Osteoblast (primary cell): ENCODE data around the gene NUP205. TPM values are rescaled to one million over a fixed set of nuclear protein-coding genes. Genes with fewer than 3 reads are reported as not detected.

Experiments used
- DNase-seq: peaks from one replicate; pipeline ENCODE4 v3.0.0; 2011; ENCODE audit warnings: low spot score, mixed read lengths; ENCODE audit not compliant: insufficient read length; ENCODE audit errors: missing footprints
- H2AFZ ChIP-seq: 2 replicates; pipeline ENCODE4 v1.6.0; 2011; ENCODE audit warnings: mild to moderate bottlenecking, low read length
- H3K27ac ChIP-seq: 2 replicates; pipeline ENCODE4 v1.5.1; 2011; ENCODE audit warnings: mild to moderate bottlenecking, low read depth, low read length, moderate library complexity
- H3K27me3 ChIP-seq: 2 replicates; pipeline ENCODE4 v1.6.0; 2012; ENCODE audit warnings: mild to moderate bottlenecking, control low read depth, inconsistent platforms, low read length, moderate library complexity; ENCODE audit not compliant: insufficient read depth
- H3K36me3 ChIP-seq: 2 replicates; pipeline ENCODE4 v1.5.1; 2011; ENCODE audit warnings: mild to moderate bottlenecking, low read length, control low read depth, moderate library complexity; ENCODE audit not compliant: insufficient read depth
- H3K4me1 ChIP-seq: 2 replicates; pipeline ENCODE4 v1.5.1; 2011; ENCODE audit warnings: mild to moderate bottlenecking, low read length, control low read depth, moderate library complexity; ENCODE audit not compliant: insufficient read depth
- H3K4me2 ChIP-seq: 2 replicates; pipeline ENCODE4 v1.6.0; 2011; ENCODE audit warnings: mild to moderate bottlenecking, low read length; ENCODE audit not compliant: insufficient read depth
- H3K4me3 ChIP-seq: fragments of 200-600 bp; sonication (generic); 3 replicates; pipeline ENCODE4 v1.5.1; 2012; ENCODE audit warnings: mild to moderate bottlenecking, low read length, inconsistent platforms; ENCODE audit not compliant: insufficient read depth
- H3K79me2 ChIP-seq: 2 replicates; pipeline ENCODE4 v1.6.0; 2012; ENCODE audit warnings: mild to moderate bottlenecking, low read length, control low read depth, inconsistent platforms; ENCODE audit not compliant: insufficient read depth
- H3K9me3 ChIP-seq: 2 replicates; pipeline ENCODE4 v1.5.1; 2011; ENCODE audit warnings: low read depth, low read length, control low read depth
- H4K20me1 ChIP-seq: 2 replicates; pipeline ENCODE4 v1.6.0; 2012; ENCODE audit warnings: mild to moderate bottlenecking, low read length, control low read depth; ENCODE audit not compliant: insufficient read depth
- CTCF ChIP-seq: IDR thresholded peaks from 2 replicates; pipeline ENCODE4 v1.5.1; 2011; ENCODE audit warnings: mild to moderate bottlenecking, low read depth, low read length, moderate library complexity; ENCODE audit errors: extremely low read depth
- total RNA-seq: library from RNA; depleted of rRNA; stranded (reverse); fragments of >200 nt; gene quantifications from 2 replicates; pipeline ENCODE4 v1.2.3, GENCODE V29; 2012

NUP205 gene
- total RNA-seq, 1 donor, result 33.7 TPM

- Histone ChIP-seq H3K27me3 (no peaks in the 10 kb centered on the region), H3K4me3 (no peak overlapping the region), H4K20me1 (no peaks in the 10 kb centered on the region), H2AFZ (no peak overlapping the region), H3K4me1 (no peaks in the 10 kb centered on the region), H3K27ac (no peak overlapping the region), H3K36me3 (peaks cover 44% of the 10 kb centered on the region), H3K79me2 (no peaks in the 10 kb centered on the region), H3K9me3 (no peaks in the 10 kb centered on the region), H3K4me2 (no peak overlapping the region)
- no peak for DNase-seq
- no peak for TF ChIP-seq CTCF
These were observed 86.4 kb downstream of the NUP205 start for GRCh38 chr7:135644154-135644553.

- Histone ChIP-seq H3K9me3 (no peaks in the 10 kb centered on the region), H3K4me3 (no peak overlapping the region), H2AFZ (no peak overlapping the region), H3K36me3 (peaks cover 38% of the 10 kb centered on the region), H3K27me3 (no peaks in the 10 kb centered on the region), H3K27ac (no peak overlapping the region), H3K4me2 (no peak overlapping the region), H4K20me1 (no peaks in the 10 kb centered on the region), H3K79me2 (no peaks in the 10 kb centered on the region), H3K4me1 (no peaks in the 10 kb centered on the region)
- no peak for DNase-seq
- TF ChIP-seq CTCF, result no peak
These were observed 87.0 kb downstream of the NUP205 start for GRCh38 chr7:135644729-135645128.

GRCh38 chr7:135645296-135645904, 87.7 kb downstream of the NUP205 start:
- Histone ChIP-seq H3K79me2 (no peaks in the 10 kb centered on the region), H3K4me3 (no peak overlapping the region), H2AFZ (peak overlapping the region; percentile 54), H3K4me2 (no peak overlapping the region), H3K9me3 (no peaks in the 10 kb centered on the region), H3K27ac (no peak overlapping the region), H3K36me3 (peaks cover 37% of the 10 kb centered on the region), H3K27me3 (no peaks in the 10 kb centered on the region), H3K4me1 (peaks cover under 1% of the 10 kb centered on the region), H4K20me1 (no peaks in the 10 kb centered on the region)
- DNase-seq, result no peak
- TF ChIP-seq CTCF, result peak; percentile 72

- no peak overlapping the region for H3K4me3 ChIP-seq
- H3K4me1 ChIP-seq, result peaks cover 8% of the 10 kb centered on the region
- no peaks in the 10 kb centered on the region for H4K20me1 ChIP-seq
- no peak overlapping the region for H2AFZ ChIP-seq
- H3K27me3 ChIP-seq, result no peaks in the 10 kb centered on the region
- no peak overlapping the region for H3K27ac ChIP-seq
- H3K36me3 ChIP-seq, result peaks cover 31% of the 10 kb centered on the region
- DNase-seq, result no peak
- no peak overlapping the region for H3K4me2 ChIP-seq
- H3K79me2 ChIP-seq, result no peaks in the 10 kb centered on the region
- TF ChIP-seq CTCF, result no peak
- H3K9me3 ChIP-seq, result no peaks in the 10 kb centered on the region
These were observed 90.0 kb downstream of the NUP205 start for GRCh38 chr7:135647755-135648154.
